Measurements from ENCODE around the gene MCC.

GRCh38 chr5:113253037-113253436 lies 235.2 kb downstream of the MCC start:
- no peak for TF ChIP-seq CTCF (IDR thresholded peaks at IDR 0.05)
- TF ChIP-seq ELK1 (IDR thresholded peaks at IDR 0.05; ENCODE audit: low read depth, low read length), result no peak
- no peak for TF ChIP-seq POLR2A (IDR thresholded peaks at IDR 0.05; ENCODE audit: low read length)
- TF ChIP-seq POLR2AphosphoS2 (conservative IDR thresholded peaks at IDR 0.05; ENCODE audit: low read length), result no peak
- no peak for TF ChIP-seq MAX (IDR thresholded peaks at IDR 0.05)
- TF ChIP-seq JUNB (IDR thresholded peaks at IDR 0.05), result no peak
- TF ChIP-seq SMC3 (IDR thresholded peaks at IDR 0.05), result no peak
- no peak for TF ChIP-seq KDM1A (IDR thresholded peaks at IDR 0.05; ENCODE audit: low read depth)

Data from A549 (cell line).